ENCODE data around the gene STON1.

- TF ChIP-seq CTCF (IDR thresholded peaks at IDR 0.05) = no peak
- no peak for TF ChIP-seq POLR2A (IDR thresholded peaks at IDR 0.05)
- no peak for TF ChIP-seq EP300 (IDR thresholded peaks at IDR 0.05)
- no peak for TF ChIP-seq POLR2AphosphoS5 (IDR thresholded peaks at IDR 0.05)
These were observed 28.5 kb downstream of the STON1 start for GRCh38 chr2:48558456-48558855.
